ENCODE results near the gene KEAP1.

The KEAP1 gene

DNA sequence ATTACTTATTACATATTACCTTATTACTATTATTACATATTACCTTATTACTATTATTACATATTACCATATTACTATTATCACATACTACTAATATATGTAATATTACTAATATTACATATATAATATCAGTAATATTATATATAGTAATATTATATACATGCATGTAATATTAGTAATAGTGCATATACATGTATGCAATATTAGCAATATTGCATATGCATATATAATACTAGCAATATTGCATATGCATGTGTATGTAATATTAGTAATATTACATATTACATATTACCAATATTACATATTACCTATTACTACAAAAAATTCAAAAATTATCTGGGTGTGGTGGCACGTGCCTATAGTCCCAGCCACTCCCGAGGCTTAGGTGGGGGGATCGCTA is 60.5 kb downstream of the KEAP1 start:
- DNase-seq, result no peak

GRCh38 chr19:10439588-10439987 is 63.6 kb downstream of the KEAP1 start:
- no peak for DNase-seq

Data from activated CD4-positive, alpha-beta T cell treated with anti-CD3 and anti-CD28 coated beads, Interleukin-2, amount 50 U/mL, for 48 hours (primary cell).